ENCODE results near the gene LRRD1.
"Not testable (repeated sequence)": the region's sequence is repeated elsewhere in the genome, so short reads cannot be mapped to it uniquely, and the experiment has no call there.

Gene LRRD1

GRCh38 chr7:92205987-92206386 is 27.0 kb upstream of the LRRD1 start:
- no peak for DNase-seq (ENCODE audit: low read depth)
- H3K4me3 ChIP-seq (ENCODE audit: low read depth, low read length) = no peak overlapping the region
- in situ Hi-C loops (cut with HindIII; ENCODE audit: low sequenced_read_pairs) = no loop called here
- TF ChIP-seq CTCF (IDR thresholded peaks at IDR 0.05; ENCODE audit: low read depth, low read length, missing control alignments) = no peak

- TF ChIP-seq CTCF (IDR thresholded peaks at IDR 0.05; ENCODE audit: low read depth, low read length, missing control alignments) = no peak
- H3K4me3 ChIP-seq (ENCODE audit: low read depth, low read length) = no peak overlapping the region
- in situ Hi-C loops (cut with HindIII; ENCODE audit: low sequenced_read_pairs) = no loop called here
- no peak for DNase-seq (ENCODE audit: low read depth)
Observed at GRCh38 chr7:92200791-92201190, 21.8 kb upstream of the LRRD1 start.

- TF ChIP-seq CTCF (IDR thresholded peaks at IDR 0.05; ENCODE audit: low read depth, low read length, missing control alignments) = no peak
- in situ Hi-C loops (cut with HindIII; ENCODE audit: low sequenced_read_pairs) = no loop called here
- no peak overlapping the region for H3K4me3 ChIP-seq (ENCODE audit: low read depth, low read length)
- DNase-seq (ENCODE audit: low read depth) = no peak
Observed at GRCh38 chr7:92192326-92192725, 13.4 kb upstream of the LRRD1 start.

- in situ Hi-C loops (cut with HindIII; ENCODE audit: low sequenced_read_pairs); H3K4me3 ChIP-seq (ENCODE audit: low read depth, low read length); DNase-seq (ENCODE audit: low read depth): not testable (repeated sequence)
Observed at GRCh38 chr7:92189246-92189645, 10.3 kb upstream of the LRRD1 start.

- in situ Hi-C loops (cut with HindIII; ENCODE audit: low sequenced_read_pairs); DNase-seq (ENCODE audit: low read depth); H3K4me3 ChIP-seq (ENCODE audit: low read depth, low read length): not testable (repeated sequence)
Observed at GRCh38 chr7:92184294-92184693, 5.4 kb upstream of the LRRD1 start.

GRCh38 chr7:92177362-92177761 is 1.6 kb downstream of the LRRD1 start:
- in situ Hi-C loops (cut with HindIII; ENCODE audit: low sequenced_read_pairs) = no loop called here
- no peak for DNase-seq (ENCODE audit: low read depth)
- no peak for TF ChIP-seq CTCF (IDR thresholded peaks at IDR 0.05; ENCODE audit: low read depth, low read length, missing control alignments)
- no peak overlapping the region for H3K4me3 ChIP-seq (ENCODE audit: low read depth, low read length)

- DNase-seq (ENCODE audit: low read depth); H3K4me3 ChIP-seq (ENCODE audit: low read depth, low read length); in situ Hi-C loops (cut with HindIII; ENCODE audit: low sequenced_read_pairs): not testable (repeated sequence)
Observed at GRCh38 chr7:92169529-92169928, 9.4 kb downstream of the LRRD1 start.

GRCh38 chr7:92161271-92161670 is 17.7 kb downstream of the LRRD1 start:
- DNase-seq (ENCODE audit: low read depth) = no peak
- TF ChIP-seq CTCF (IDR thresholded peaks at IDR 0.05; ENCODE audit: low read depth, low read length, missing control alignments) = no peak
- H3K4me3 ChIP-seq (ENCODE audit: low read depth, low read length) = no peak overlapping the region
- in situ Hi-C loops (cut with HindIII; ENCODE audit: low sequenced_read_pairs) = no loop called here

All from astrocyte of the cerebellum (primary cell).